Osteocyte (in vitro differentiated cells): ENCODE measurements around the gene CPEB4. TPM values are rescaled to one million over a fixed set of nuclear protein-coding genes. Genes with fewer than 3 reads are reported as not detected.

Experiments
- DNase-seq: peaks from one replicate; pipeline ENCODE4 v3.0.0; 2021; ENCODE audit warnings: mixed read lengths; ENCODE audit not compliant: unreplicated experiment; ENCODE audit errors: extremely low spot score
- H3K27ac Mint-ChIP-seq: one replicate; pipeline ENCODE4 v1.8.0; 2021; ENCODE audit warnings: mild to moderate bottlenecking, mixed read lengths; ENCODE audit not compliant: unreplicated experiment
- H3K27me3 Mint-ChIP-seq: one replicate; pipeline ENCODE4 v1.8.0; 2021; ENCODE audit warnings: mixed read lengths; ENCODE audit not compliant: unreplicated experiment
- H3K36me3 Mint-ChIP-seq: one replicate; pipeline ENCODE4 v1.8.0; 2021; ENCODE audit warnings: mixed read lengths; ENCODE audit not compliant: unreplicated experiment
- H3K4me1 Mint-ChIP-seq: one replicate; pipeline ENCODE4 v1.8.0; 2021; ENCODE audit warnings: mixed read lengths; ENCODE audit not compliant: unreplicated experiment
- H3K4me3 Mint-ChIP-seq: one replicate; pipeline ENCODE4 v1.8.0; 2021; ENCODE audit warnings: mild to moderate bottlenecking, moderate library complexity, mixed read lengths; ENCODE audit not compliant: unreplicated experiment
- H3K9me3 Mint-ChIP-seq: one replicate; pipeline ENCODE4 v1.8.0; 2021; ENCODE audit warnings: mixed read lengths; ENCODE audit not compliant: unreplicated experiment
- CTCF ChIP-seq: fragments of 200-600 bp; sonication (generic); IDR thresholded peaks from 2 replicates; pipeline ENCODE4 v1.5.0; 2021; ENCODE audit warnings: antibody characterized with exemption, mild to moderate bottlenecking, moderate library complexity
- total RNA-seq: library from RNA; stranded (reverse); gene quantifications from 2 replicates; pipeline ENCODE4 v1.2.1, GENCODE V29; 2021

CPEB4 gene
- total RNA-seq, 1 donor from 2014 or later, result 37.6 TPM

- Mint-ChIP-seq H3K27ac (no peak overlapping the region), H3K27me3 (no peaks in the 10 kb centered on the region), H3K9me3 (no peaks in the 10 kb centered on the region), H3K4me3 (no peak overlapping the region), H3K4me1 (peaks cover 47% of the 10 kb centered on the region), H3K36me3 (peaks cover 5% of the 10 kb centered on the region)
- no peak for TF ChIP-seq CTCF
- no peak for DNase-seq
These were observed 16.0 kb downstream of the CPEB4 start for GRCh38 chr5:173904151-173904550.

GRCh38 chr5:173907284-173907683 lies 19.1 kb downstream of the CPEB4 start:
- Mint-ChIP-seq H3K4me3 (no peak overlapping the region), H3K9me3 (no peaks in the 10 kb centered on the region), H3K27ac (no peak overlapping the region), H3K4me1 (peaks cover 36% of the 10 kb centered on the region), H3K27me3 (no peaks in the 10 kb centered on the region), H3K36me3 (peaks cover 15% of the 10 kb centered on the region)
- DNase-seq, result no peak
- TF ChIP-seq CTCF, result no peak

DNA sequence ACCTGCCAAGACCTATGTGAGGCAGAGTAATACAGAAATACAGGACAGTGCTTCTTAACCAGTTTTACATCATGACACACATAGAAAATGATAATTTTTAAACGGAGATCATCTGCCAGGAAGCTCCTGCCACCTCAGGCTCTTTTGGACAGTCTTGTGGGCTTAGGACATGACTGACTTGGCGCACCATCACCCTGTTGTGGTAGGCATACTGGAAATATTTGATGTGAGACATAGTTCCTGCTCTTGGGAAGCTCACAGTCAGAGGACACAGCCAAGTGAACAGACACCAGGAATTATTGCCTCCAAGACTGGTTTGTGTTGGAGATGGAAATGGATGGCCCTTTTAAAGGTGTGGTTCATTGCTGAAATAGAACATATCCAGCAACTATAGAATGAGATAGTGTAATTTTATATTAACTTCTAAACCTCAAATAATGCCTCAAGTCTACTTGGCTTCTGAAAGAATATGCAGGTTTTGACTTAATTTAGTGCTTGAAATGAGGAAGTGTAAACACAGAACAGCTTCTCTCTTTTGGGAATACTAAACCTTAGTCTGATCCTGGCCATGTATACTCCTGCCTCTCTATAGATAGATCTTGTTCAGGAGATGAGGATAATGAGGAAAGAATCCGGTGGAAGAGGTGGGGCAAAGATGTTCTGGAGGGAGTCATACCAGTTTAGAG lies 19.7 kb downstream of the CPEB4 start:
- no peaks in the 10 kb centered on the region for H3K27me3 Mint-ChIP-seq
- DNase-seq, result no peak
- peaks cover 30% of the 10 kb centered on the region for H3K4me1 Mint-ChIP-seq
- TF ChIP-seq CTCF, result no peak
- no peak overlapping the region for H3K27ac Mint-ChIP-seq
- peaks cover 16% of the 10 kb centered on the region for H3K36me3 Mint-ChIP-seq
- no peak overlapping the region for H3K4me3 Mint-ChIP-seq
- no peaks in the 10 kb centered on the region for H3K9me3 Mint-ChIP-seq

DNA sequence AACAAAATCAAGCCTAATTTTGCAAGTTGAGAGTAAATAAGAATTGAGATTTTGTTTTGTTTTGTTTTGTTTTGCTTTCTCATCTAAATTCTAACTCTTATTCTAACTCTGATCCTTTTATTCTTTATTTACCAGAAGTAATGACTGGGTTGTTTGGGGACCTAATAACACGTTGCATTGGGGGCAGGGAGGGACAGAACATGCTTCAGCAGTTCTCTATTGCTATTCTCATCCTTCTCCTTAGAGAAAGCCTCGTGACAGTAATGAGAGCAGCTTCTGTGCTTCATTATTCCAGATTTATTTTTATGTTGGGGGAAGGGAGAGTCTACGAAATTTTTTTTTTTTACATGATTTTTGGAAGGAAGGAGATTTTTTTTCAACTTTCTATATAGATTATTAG lies 21.1 kb downstream of the CPEB4 start:
- peaks cover 20% of the 10 kb centered on the region for H3K36me3 Mint-ChIP-seq
- no peak for TF ChIP-seq CTCF
- H3K27me3 Mint-ChIP-seq, result no peaks in the 10 kb centered on the region
- DNase-seq, result no peak
- H3K4me3 Mint-ChIP-seq, result no peak overlapping the region
- H3K27ac Mint-ChIP-seq, result no peak overlapping the region
- H3K4me1 Mint-ChIP-seq, result peaks cover 22% of the 10 kb centered on the region
- H3K9me3 Mint-ChIP-seq, result no peaks in the 10 kb centered on the region

GRCh38 chr5:173910215-173910614 lies 22.1 kb downstream of the CPEB4 start:
- Mint-ChIP-seq H3K9me3 (no peaks in the 10 kb centered on the region), H3K27me3 (no peaks in the 10 kb centered on the region), H3K4me3 (no peak overlapping the region), H3K36me3 (peaks cover 20% of the 10 kb centered on the region), H3K4me1 (peaks cover 22% of the 10 kb centered on the region), H3K27ac (no peak overlapping the region)
- no peak for TF ChIP-seq CTCF
- DNase-seq, result no peak
